Gastrocnemius medialis (tissue), 4 donors: Measurements from ENCODE around the gene PLA2G2F.

Source experiments
- POLR2A ChIP-seq, 2 donors: fragments of 450-650 bp; IDR thresholded peaks; one replicate each; pipeline ENCODE4 v1.6.1; 2017; ENCODE audit warnings: antibody characterized with exemption in 2 of 2, mild to moderate bottlenecking in 2 of 2, moderate library complexity in 2 of 2
- TF ChIP-seq, protein P1 (sequence below), 5 experiments: fragments of 450-650 bp in 3 of 5; fragments of 200-600 bp in 2 of 5; sonication (generic) in 2 of 5; IDR thresholded peaks in 4 of 5; conservative IDR thresholded peaks in 1 of 5; 1 replicate in 4 of 5; 2 replicates in 1 of 5; pipeline ENCODE4 v1.5.1; 2016 to 2019; ENCODE audit warnings: antibody characterized with exemption in 5 of 5, mild to moderate bottlenecking in 3 of 5, moderate library complexity in 3 of 5

DNA sequence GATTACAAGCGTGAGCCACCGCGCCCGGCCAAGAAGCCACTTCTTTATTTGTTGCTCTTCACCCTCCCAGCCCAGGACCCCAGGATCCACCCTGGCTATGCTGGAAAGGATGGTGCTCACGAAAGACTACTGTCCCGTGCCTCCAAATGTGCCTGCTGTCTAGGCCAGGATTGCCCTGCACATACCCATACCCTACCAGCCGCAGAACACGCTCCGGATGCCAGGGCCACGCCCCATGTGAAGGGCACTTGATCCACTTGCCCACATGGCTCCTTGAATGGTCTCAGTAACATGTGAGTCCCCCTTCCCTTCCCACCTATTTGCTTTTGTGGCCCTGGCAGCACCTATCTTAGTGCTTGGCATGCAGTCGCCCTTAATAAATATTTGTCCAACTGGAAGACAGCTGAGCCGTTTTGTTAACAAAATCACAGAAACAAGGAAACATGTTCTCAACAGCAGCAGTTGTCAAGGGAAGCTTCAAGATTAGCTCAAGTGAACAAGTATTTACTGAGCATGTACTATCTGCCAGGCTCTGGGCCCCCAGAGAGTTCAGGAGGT lies 33.0 kb downstream of the PLA2G2F start:
- TF ChIP-seq, protein P1, sequence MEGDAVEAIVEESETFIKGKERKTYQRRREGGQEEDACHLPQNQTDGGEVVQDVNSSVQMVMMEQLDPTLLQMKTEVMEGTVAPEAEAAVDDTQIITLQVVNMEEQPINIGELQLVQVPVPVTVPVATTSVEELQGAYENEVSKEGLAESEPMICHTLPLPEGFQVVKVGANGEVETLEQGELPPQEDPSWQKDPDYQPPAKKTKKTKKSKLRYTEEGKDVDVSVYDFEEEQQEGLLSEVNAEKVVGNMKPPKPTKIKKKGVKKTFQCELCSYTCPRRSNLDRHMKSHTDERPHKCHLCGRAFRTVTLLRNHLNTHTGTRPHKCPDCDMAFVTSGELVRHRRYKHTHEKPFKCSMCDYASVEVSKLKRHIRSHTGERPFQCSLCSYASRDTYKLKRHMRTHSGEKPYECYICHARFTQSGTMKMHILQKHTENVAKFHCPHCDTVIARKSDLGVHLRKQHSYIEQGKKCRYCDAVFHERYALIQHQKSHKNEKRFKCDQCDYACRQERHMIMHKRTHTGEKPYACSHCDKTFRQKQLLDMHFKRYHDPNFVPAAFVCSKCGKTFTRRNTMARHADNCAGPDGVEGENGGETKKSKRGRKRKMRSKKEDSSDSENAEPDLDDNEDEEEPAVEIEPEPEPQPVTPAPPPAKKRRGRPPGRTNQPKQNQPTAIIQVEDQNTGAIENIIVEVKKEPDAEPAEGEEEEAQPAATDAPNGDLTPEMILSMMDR (IDR thresholded peaks at IDR 0.05 in 4 of 5, conservative IDR thresholded peaks at IDR 0.05 in 1 of 5): no peak
- no peak for TF ChIP-seq POLR2A (IDR thresholded peaks at IDR 0.05)
